Keratinocyte (primary cell): Measurements from ENCODE around the gene MFSD11. TPM values are rescaled to one million over a fixed set of nuclear protein-coding genes. Genes with fewer than 3 reads are reported as not detected.
"Not testable (repeated sequence)": the region's sequence is repeated elsewhere in the genome, so short reads cannot be mapped to it uniquely, and the experiment has no call there.

ENCODE experiments used
- DNase-seq: peaks from one replicate; pipeline ENCODE4 v3.0.0-alpha.2; 2011; ENCODE audit warnings: low read depth, missing footprints, low spot score
- FAIRE-seq: peaks from 2 replicates; lab custom pipeline; 2011; peaks lifted over from hg19 to GRCh38; lab: Jason Lieb, UNC
- H2AFZ ChIP-seq: 2 replicates; pipeline ENCODE4 v1.6.0; 2012; ENCODE audit warnings: low read length, control low read depth, inconsistent platforms; ENCODE audit not compliant: control insufficient read depth
- H3K27ac ChIP-seq: 2 replicates; pipeline ENCODE4 v1.5.1; 2011; ENCODE audit warnings: low read length; ENCODE audit not compliant: control insufficient read depth, insufficient read depth
- H3K27me3 ChIP-seq: 3 replicates; pipeline ENCODE4 v1.6.0; 2011; ENCODE audit warnings: low read length; ENCODE audit not compliant: control insufficient read depth, insufficient read depth; ENCODE audit errors: extremely low read depth
- H3K36me3 ChIP-seq, 2 experiments: 2 replicates in 1 of 2; 3 replicates in 1 of 2; pipeline ENCODE4 v1.5.1; 2011; ENCODE audit warnings: low read length in 2 of 2, mild to moderate bottlenecking in 1 of 2; ENCODE audit not compliant: control insufficient read depth in 2 of 2, insufficient read depth in 2 of 2; ENCODE audit errors: extremely low read depth in 1 of 2
- H3K4me1 ChIP-seq: 3 replicates; pipeline ENCODE4 v1.5.1; 2011; ENCODE audit warnings: low read length; ENCODE audit not compliant: control insufficient read depth, insufficient read depth; ENCODE audit errors: extremely low read depth
- H3K4me2 ChIP-seq: 3 replicates; pipeline ENCODE4 v1.6.0; 2011; ENCODE audit warnings: low read depth, low read length; ENCODE audit not compliant: control insufficient read depth, insufficient read depth; ENCODE audit errors: extremely low read depth
- H3K4me3 ChIP-seq, 3 experiments: fragments of 200-600 bp in 1 of 3; sonication (generic) in 1 of 3; 2 replicates in 2 of 3; 3 replicates in 1 of 3; pipeline ENCODE4 v1.5.1; 2011 to 2016; ENCODE audit warnings: low read length in 3 of 3, mild to moderate bottlenecking in 3 of 3, control low read depth in 2 of 3, inconsistent platforms in 1 of 3, low read depth in 1 of 3, mixed read lengths in 1 of 3, mixed run types in 1 of 3, moderate library complexity in 1 of 3; ENCODE audit not compliant: control insufficient read depth in 2 of 3, insufficient read depth in 2 of 3; ENCODE audit errors: extremely low read depth in 1 of 3
- H3K79me2 ChIP-seq: 2 replicates; pipeline ENCODE4 v1.6.0; 2012; ENCODE audit warnings: low read length; ENCODE audit not compliant: control insufficient read depth, insufficient read depth
- H3K9ac ChIP-seq: 3 replicates; pipeline ENCODE4 v1.6.0; 2011; ENCODE audit warnings: low read length; ENCODE audit not compliant: control insufficient read depth, insufficient read depth; ENCODE audit errors: extremely low read depth
- H3K9me1 ChIP-seq: 3 replicates; pipeline ENCODE4 v1.6.0; 2011; ENCODE audit warnings: low read length; ENCODE audit not compliant: control insufficient read depth, insufficient read depth; ENCODE audit errors: extremely low read depth
- H3K9me3 ChIP-seq: 2 replicates; pipeline ENCODE4 v1.5.1; 2012; ENCODE audit warnings: low read depth, low read length; ENCODE audit not compliant: control insufficient read depth
- H4K20me1 ChIP-seq: 3 replicates; pipeline ENCODE4 v1.6.0; 2011; ENCODE audit warnings: low read length; ENCODE audit not compliant: control insufficient read depth, insufficient read depth; ENCODE audit errors: extremely low read depth
- CTCF ChIP-seq, 3 experiments: IDR thresholded peaks in 1 of 3; conservative IDR thresholded peaks in 1 of 3; optimal IDR thresholded peaks in 1 of 3; 2 replicates in 2 of 3; 3 replicates in 1 of 3; pipeline versions ENCODE3 to v1.5.1; 2011; ENCODE audit warnings: low read length in 3 of 3, mild to moderate bottlenecking in 3 of 3, moderate library complexity in 2 of 3, control low read depth in 1 of 3, inconsistent platforms in 1 of 3; ENCODE audit not compliant: insufficient read depth in 2 of 3; ENCODE audit errors: extremely low read depth in 1 of 3
- EZH2 ChIP-seq: IDR thresholded peaks from one replicate; pipeline ENCODE4 v1.6.1; 2012; ENCODE audit warnings: inconsistent platforms, mild to moderate bottlenecking, low read length, moderate library complexity
- dilution Hi-C: fragments of 300-500 bp; cut with MboI; formaldehyde crosslinking; loops from one replicate; pipeline ENCODE4 v1.7.0; 2020; ENCODE audit warnings: low sequenced_read_pairs; ENCODE audit not compliant: extremely low pct_ligation_motif_present
- polyA plus RNA-seq, 5 experiments: library from polyadenylated mRNA; depleted of rRNA in 3 of 5; stranded (reverse) in 3 of 5; stranded (forward) in 1 of 5; unstranded in 1 of 5; fragments of >200 nt; gene quantifications; 1 replicate in 1 of 5; 2 replicates in 3 of 5; 3 replicates in 1 of 5; pipeline versions ENCODE4 v1.2.1 to v1.2.3, GENCODE V29; 2011 to 2012; ENCODE audit warnings: missing spikeins in 2 of 5, low read depth in 1 of 5, low replicate concordance in 1 of 5

The MFSD11 gene
- polyA plus RNA-seq, 1 donor (not counting 4 experiments of a cell fraction or from before 2014, with no cell fraction given), result 14.6 TPM

- Histone ChIP-seq H3K9ac (peak overlapping the region; percentile 76), H3K9me3 (no peaks in the 10 kb centered on the region), H3K4me2 (peak overlapping the region; percentile 93), H4K20me1 (no peaks in the 10 kb centered on the region), H3K79me2 (peaks cover 53% of the 10 kb centered on the region), H3K4me1 (peaks cover 22% of the 10 kb centered on the region), H3K4me3 (peak overlapping the region; percentile 70 to 75 (median 74)), H3K27ac (peak overlapping the region; percentile 70), H3K36me3 (peaks cover 3 to 17% of the 10 kb centered on the region in 2 experiments), H2AFZ (no peak overlapping the region), H3K9me1 (no peaks in the 10 kb centered on the region), H3K27me3 (no peaks in the 10 kb centered on the region)
- no peak for DNase-seq
- peak; percentile 39 for FAIRE-seq
- dilution Hi-C loops, result no loop called here
- TF ChIP-seq EZH2, result no peak
- TF ChIP-seq CTCF (optimal IDR thresholded peaks at IDR 0.05 in 1 of 3, IDR thresholded peaks at IDR 0.05 in 1 of 3, conservative IDR thresholded peaks at IDR 0.05 in 1 of 3; ENCODE audit: extremely low read depth in 1 of 3, insufficient read depth in 2 of 3, low read length in 3 of 3), result no peak
Observed at GRCh38 chr17:76709077-76709950, 28.6 kb upstream of the MFSD11 start.

GRCh38 chr17:76709951-76710862 lies 27.7 kb upstream of the MFSD11 start:
- H3K27me3 ChIP-seq, H3K9me3 ChIP-seq, dilution Hi-C loops, H4K20me1 ChIP-seq, H3K9me1 ChIP-seq, DNase-seq, FAIRE-seq: not testable (repeated sequence)
- Histone ChIP-seq H3K79me2 (peaks cover 46% of the 10 kb centered on the region), H3K4me2 (peak overlapping the region; percentile 93), H3K4me1 (peaks cover 22% of the 10 kb centered on the region), H2AFZ (peak overlapping the region; percentile 38), H3K36me3 (peaks cover 5 to 19% of the 10 kb centered on the region in 2 experiments), H3K9ac (peak overlapping the region; percentile 76), H3K27ac (peak overlapping the region; percentile 70), H3K4me3 (peak overlapping the region; percentile 70 to 75 (median 74))
